HCT116 (cell line): ENCODE measurements around the gene HOXC4. TPM values are rescaled to one million over a fixed set of nuclear protein-coding genes. Genes with fewer than 3 reads are reported as not detected.

Experiments used
- ATAC-seq: fragments of 200-7000 bp; cut with Tn5 transposase; 2 replicates; pipeline ENCODE4 v1.9.1; 2020; ENCODE audit warnings: mild to moderate bottlenecking, moderate library complexity
- Bru-seq: library from RNA; stranded (reverse); fragments of 400-500 nt; gene quantifications from one replicate; lab custom pipeline; 2021; lab: Mats Ljungman, UMichigan
- BruChase-seq, 2 experiments: library from RNA; stranded (reverse); fragments of 400-500 nt; gene quantifications; one replicate each; lab custom pipeline; 2021; lab: Mats Ljungman, UMichigan
- BruUV-seq: library from RNA; stranded (reverse); fragments of 400-500 nt; replicated peaks from 2 replicates; lab custom pipeline; 2021; lab: Mats Ljungman, UMichigan
- CTCF ChIA-PET: fragments of 300-600 bp; sonication (Branson Sonifier 250); formaldehyde crosslinking; loops from one replicate; lab custom pipeline; 2021; ENCODE audit warnings: antibody characterized with exemption; lab: Charles Lee
- POLR2A ChIA-PET: fragments of 300-600, 350-600 bp; sonication (Branson Sonifier 250); formaldehyde crosslinking; loops from one replicate; lab custom pipeline; 2021; ENCODE audit warnings: antibody characterized with exemption; lab: Charles Lee
- RAD21 ChIA-PET, 2 experiments: fragments of 300-600 bp; sonication (Branson Sonifier 250); formaldehyde crosslinking; loops; one replicate each; lab custom pipeline; 2023; ENCODE audit warnings: low total read pairs in 2 of 2; ENCODE audit not compliant: uncharacterized antibody in 2 of 2, unreplicated experiment in 2 of 2, low non-redundant PET in 1 of 2; lab: Charles Lee
- DNase-seq: peaks from one replicate; pipeline ENCODE4 v3.0.0-alpha.2; 2010; ENCODE audit warnings: low read depth, low spot score
- H2AFZ ChIP-seq: fragments of 200-600 bp; shearing (Covaris generic), sonication (generic); 2 replicates; pipeline ENCODE4 v1.6.1; 2017; ENCODE audit warnings: low read depth, mixed run types, mixed read lengths, antibody characterized with exemption, low read length; ENCODE audit not compliant: poor library complexity, severe bottlenecking
- H3K27ac ChIP-seq: 2 replicates; pipeline ENCODE4 v1.5.1; 2012; ENCODE audit warnings: low read depth, low read length
- H3K27me3 ChIP-seq: fragments of 200-600 bp; sonication (generic); 2 replicates; pipeline ENCODE4 v1.6.1; 2016; ENCODE audit warnings: mixed run types, low read length, mixed read lengths; ENCODE audit not compliant: insufficient read depth
- H3K36me3 ChIP-seq, 2 experiments: fragments of 200-500 bp in 1 of 2; fragments of 200-600 bp in 1 of 2; sonication (Bioruptor generic) in 1 of 2; sonication (generic) in 1 of 2; 2 replicates each; pipeline versions ENCODE4 v1.5.1 to v1.6.1; 2014 to 2016; ENCODE audit warnings: low read length in 2 of 2, inconsistent platforms in 1 of 2, mixed read lengths in 1 of 2, mixed run types in 1 of 2; ENCODE audit not compliant: insufficient read depth in 2 of 2, control insufficient read depth in 1 of 2
- H3K4me1 ChIP-seq, 2 experiments: fragments of 200-600 bp in 1 of 2; sonication (generic) in 1 of 2; 2 replicates each; pipeline versions ENCODE4 v1.5.1 to v1.6.1; 2012 to 2017; ENCODE audit warnings: low read length in 2 of 2, inconsistent platforms in 1 of 2, mild to moderate bottlenecking in 1 of 2, mixed read lengths in 1 of 2, mixed run types in 1 of 2, moderate library complexity in 1 of 2; ENCODE audit not compliant: insufficient read depth in 2 of 2, control insufficient read depth in 1 of 2
- H3K4me2 ChIP-seq: fragments of 200-600 bp; sonication (generic); 2 replicates; pipeline ENCODE4 v1.6.1; 2017; ENCODE audit warnings: mixed run types, low read length, mixed read lengths
- H3K4me3 ChIP-seq, 2 experiments: fragments of 200-600 bp in 1 of 2; sonication (generic) in 1 of 2; replicated peaks in 1 of 2; 2 replicates each; pipeline ENCODE4 v1.5.1; 2011 to 2016; ENCODE audit warnings: low read length in 2 of 2, control low read depth in 1 of 2, low read depth in 1 of 2, mild to moderate bottlenecking in 1 of 2, mixed read lengths in 1 of 2, mixed run types in 1 of 2
- H3K79me2 ChIP-seq: fragments of 200-600 bp; sonication (generic); 2 replicates; pipeline ENCODE4 v1.6.1; 2017; ENCODE audit warnings: mild to moderate bottlenecking, mixed run types, low read length, moderate library complexity, mixed read lengths; ENCODE audit not compliant: insufficient read depth
- H3K9ac ChIP-seq: fragments of 200-600 bp; sonication (generic); 2 replicates; pipeline ENCODE4 v1.6.1; 2016; ENCODE audit warnings: low read length, mixed read lengths
- H3K9me2 ChIP-seq: fragments of 200-600 bp; sonication (generic), shearing (Covaris generic); 2 replicates; pipeline ENCODE4 v1.6.1; 2017; ENCODE audit warnings: mixed run types, mild to moderate bottlenecking, moderate library complexity; ENCODE audit not compliant: insufficient read depth
- H3K9me3 ChIP-seq, 2 experiments: fragments of 200-500 bp in 1 of 2; fragments of 200-600 bp in 1 of 2; sonication (Bioruptor generic) in 1 of 2; sonication (generic) in 1 of 2; 2 replicates each; pipeline ENCODE4 v1.6.1; 2014 to 2017; ENCODE audit warnings: low read length in 2 of 2, mixed read lengths in 2 of 2, inconsistent platforms in 1 of 2, low read depth in 1 of 2, mild to moderate bottlenecking in 1 of 2, mixed run types in 1 of 2, moderate library complexity in 1 of 2; ENCODE audit not compliant: control insufficient read depth in 1 of 2, insufficient read depth in 1 of 2
- H4K20me1 ChIP-seq: fragments of 200-600 bp; sonication (generic), shearing (Covaris generic); 2 replicates; pipeline ENCODE4 v1.6.1; 2017; ENCODE audit warnings: mixed run types, mild to moderate bottlenecking, moderate library complexity; ENCODE audit not compliant: insufficient read depth
- ELF1 ChIP-seq: IDR thresholded peaks from 2 replicates; pipeline ENCODE4 v1.6.1; 2012; ENCODE audit warnings: low read depth, borderline replicate concordance
- EZH2phosphoT487 ChIP-seq: fragments of 200-600 bp; IDR thresholded peaks from 2 replicates; pipeline ENCODE4 v1.6.1; 2018; ENCODE audit warnings: antibody characterized with exemption, borderline replicate concordance
- MAX ChIP-seq: IDR thresholded peaks from 2 replicates; pipeline ENCODE4 v1.6.1; 2012
- POLR2A ChIP-seq: IDR thresholded peaks from 2 replicates; pipeline ENCODE4 v1.7.0; 2011; ENCODE audit warnings: borderline replicate concordance; ENCODE audit not compliant: insufficient read depth, insufficient read length; ENCODE audit errors: extremely low read depth
- TCF7L2 ChIP-seq: IDR thresholded peaks from 2 replicates; pipeline ENCODE4 v1.7.0; 2011; ENCODE audit warnings: borderline replicate concordance, inconsistent platforms; ENCODE audit not compliant: insufficient read depth, insufficient read length; ENCODE audit errors: extremely low read depth
- YY1 ChIP-seq: IDR thresholded peaks from 2 replicates; pipeline ENCODE4 v1.6.1; 2011; ENCODE audit warnings: low read length, low read depth, moderate library complexity, mild to moderate bottlenecking; ENCODE audit not compliant: insufficient replicate concordance; ENCODE audit errors: extremely low read depth
- intact Hi-C: fragments of 100-400 bp; cut with micrococcal nuclease; formaldehyde crosslinking; loops from 2 replicates; pipeline ENCODE4 v1.10.0; 2022
- long read RNA-seq: library from polyadenylated mRNA; unstranded; transcript quantifications from one replicate; pipeline ENCODE4 v2.0.0, GENCODE V29; 2021; ENCODE audit not compliant: unreplicated experiment
- polyA plus RNA-seq: library from polyadenylated mRNA; unstranded; fragments of >200 nt; gene quantifications from 2 replicates; pipeline ENCODE4 v1.2.1, GENCODE V29; 2012; ENCODE audit warnings: missing spikeins
- total RNA-seq: library from RNA; stranded (reverse); gene quantifications from one replicate; pipeline ENCODE4 v1.2.1, GENCODE V29; 2021; ENCODE audit not compliant: unreplicated experiment

HOXC4 gene
- total RNA-seq = 1.5 TPM
- 0.92 and 0.98 TPM in 2 replicates for polyA plus RNA-seq
- Bru-seq, nascent RNA = percentile 49 among the genes with signal in this experiment
- BruChase-seq, experiment 1, labeled RNA remaining after a 6-hour chase = percentile 36 among the genes with signal in this experiment
- BruChase-seq, experiment 2, labeled RNA remaining after a 2-hour chase = percentile 42 among the genes with signal in this experiment
- long read RNA-seq, partial matches to known transcripts = 0 of 1 reads
- long read RNA-seq, other reads (novel, unspliced or antisense) = 1 of 1 reads

GRCh38 chr12:54053751-54054741, at the start of gene HOXC4:
Gene HOXC4 (plus strand): TSS chr12:54053835. CDS start chr12:54053923, 88 bp downstream.
- Histone ChIP-seq H3K27ac (no peak within 1 kb of the TSS), H3K9me3 (no peaks in the 10 kb centered on the region), H3K4me2 (no peak within 1 kb of the TSS), H4K20me1 (no peaks in the 10 kb centered on the region), H3K27me3 (no peaks in the 10 kb centered on the region), H3K4me3 (no peak within 1 kb of the TSS), H3K9me2 (no peaks in the 10 kb centered on the region), H2AFZ (no peak within 1 kb of the TSS), H3K4me1 (no peaks in the 10 kb centered on the region), H3K36me3 (no peaks in the 10 kb centered on the region), H3K9ac (no peak within 1 kb of the TSS), H3K79me2 (no peaks in the 10 kb centered on the region)
- CTCF ChIA-PET = no interaction called here
- intact Hi-C loops = no loop called here
- ATAC-seq (no peak), DNase-seq (no peak)
- TF ChIP-seq TCF7L2 (no peak), ELF1 (no peak), MAX (no peak), YY1 (no peak), POLR2A (no peak), EZH2phosphoT487 (no peak)
- BruUV-seq = no TSS peak
- POLR2A ChIA-PET = interaction anchor here (0.9 kb wide), 1 partner anchor 37 kb away, joined by 3 read pairs; no protein-coding TSS in a partner anchor
- RAD21 ChIA-PET = interaction anchor here in 1 of 2 experiments (0.6 kb wide), 1 partner anchor 297 kb away, joined by 8 read pairs; no protein-coding TSS in a partner anchor
